EH (cell line): ENCODE results near the gene VEZT.
"Not testable (repeated sequence)": the region's sequence is repeated elsewhere in the genome, so short reads cannot be mapped to it uniquely, and the experiment has no call there.

Experiments
- DNase-seq: peaks from one replicate; pipeline ENCODE4 v3.0.0-alpha.2; 2015; ENCODE audit warnings: low read depth

Gene VEZT

GRCh38 chr12:95217377-95218149 lies at the start of gene VEZT, which contains the start of gene FGD6:
Gene VEZT (plus strand): TSS chr12:95217807. CDS start chr12:95217851, 44 bp downstream.
Gene FGD6 (minus strand): TSS chr12:95217467. CDS start chr12:95217240, 227 bp downstream.
- peak; percentile 99 for DNase-seq

- no peak for DNase-seq
Observed at GRCh38 chr12:95168746-95169145, 48.9 kb upstream of the VEZT start.

- peak; percentile 85 for DNase-seq
Observed at GRCh38 chr12:95169368-95169767, 48.2 kb upstream of the VEZT start.

- DNase-seq: peak; percentile 75
Observed at GRCh38 chr12:95173392-95174251, 44.0 kb upstream of the VEZT start.

- no peak for DNase-seq
Observed at GRCh38 chr12:95177201-95177768, 40.3 kb upstream of the VEZT start.

GRCh38 chr12:95178136-95178535 lies 39.5 kb upstream of the VEZT start:
- no peak for DNase-seq

- no peak for DNase-seq
Observed at GRCh38 chr12:95179011-95179410, 38.6 kb upstream of the VEZT start.

GRCh38 chr12:95181103-95181502 lies 36.5 kb upstream of the VEZT start:
- no peak for DNase-seq

GRCh38 chr12:95182868-95183415 lies 34.7 kb upstream of the VEZT start:
- peak; percentile 84 for DNase-seq

GRCh38 chr12:95184121-95184520 lies 33.5 kb upstream of the VEZT start:
- no peak for DNase-seq

GRCh38 chr12:95185072-95185471 lies 32.5 kb upstream of the VEZT start:
- DNase-seq: no peak

- no peak for DNase-seq
Observed at GRCh38 chr12:95185854-95186253, 31.8 kb upstream of the VEZT start.

GRCh38 chr12:95187865-95188415 lies 29.7 kb upstream of the VEZT start:
- no peak for DNase-seq

GRCh38 chr12:95191060-95191696 lies 26.4 kb upstream of the VEZT start:
- no peak for DNase-seq

GRCh38 chr12:95192271-95192670 lies 25.3 kb upstream of the VEZT start:
- DNase-seq: no peak

GRCh38 chr12:95193139-95193538 lies 24.5 kb upstream of the VEZT start:
- no peak for DNase-seq

- no peak for DNase-seq
Observed at GRCh38 chr12:95195122-95195521, 22.5 kb upstream of the VEZT start.

- DNase-seq: not testable (repeated sequence)
Observed at GRCh38 chr12:95196875-95197569, 20.6 kb upstream of the VEZT start.

GRCh38 chr12:95197636-95198035 lies 20.0 kb upstream of the VEZT start:
- no peak for DNase-seq

GRCh38 chr12:95198914-95199313 lies 18.7 kb upstream of the VEZT start:
- DNase-seq: no peak
